GM12892 (cell line): ENCODE results near the gene CLSTN2.

Experiments used
- POLR2A ChIP-seq: IDR thresholded peaks from 2 replicates; pipeline ENCODE4 v1.6.1; 2011; ENCODE audit warnings: low read depth, low read length, control low read depth
- TAF1 ChIP-seq: IDR thresholded peaks from 2 replicates; pipeline ENCODE4 v1.6.1; 2011; ENCODE audit warnings: low read depth, mild to moderate bottlenecking, control low read depth, low read length, borderline replicate concordance

DNA sequence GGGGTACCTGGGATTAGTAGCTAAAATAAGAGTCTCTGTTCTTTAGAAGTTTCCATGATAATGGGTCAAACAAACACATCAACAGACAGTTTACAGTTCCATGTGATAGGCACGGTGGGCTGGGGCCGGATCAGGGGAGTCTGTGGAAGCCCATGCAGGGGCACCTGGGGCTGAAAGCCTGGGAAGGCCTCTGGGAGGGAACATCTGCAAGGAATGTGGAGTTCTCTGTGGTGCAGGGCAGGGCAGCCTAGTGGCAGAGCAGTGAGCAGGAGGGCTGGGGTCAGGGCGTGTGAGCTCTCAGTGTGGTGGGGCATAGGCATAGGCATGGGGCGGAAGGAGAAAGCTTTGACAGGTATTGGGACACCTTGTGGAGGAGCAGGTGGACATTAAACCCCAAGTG lies 535.2 kb downstream of the CLSTN2 start:
- no peak for TF ChIP-seq TAF1
- TF ChIP-seq POLR2A: no peak
